Cardiac muscle cell (in vitro differentiated cells and primary cell): ENCODE results near the gene XKR7. TPM values are rescaled to one million over a fixed set of nuclear protein-coding genes. Genes with fewer than 3 reads are reported as not detected.

ENCODE experiments used
- DNase-seq, 2 donors: peaks; one replicate each; pipeline versions ENCODE4 v3.0.0 to v3.0.0-alpha.2; 2010 to 2017; ENCODE audit warnings: low read depth in 1 of 2, low spot score in 1 of 2
- H3K27ac ChIP-seq: fragments of 200-600 bp; sonication (generic); 2 replicates; pipeline ENCODE4 v1.5.1; 2016
- H3K27me3 ChIP-seq: fragments of 200-600 bp; sonication (generic); 2 replicates; pipeline ENCODE4 v1.6.0; 2016; ENCODE audit warnings: control low read depth
- H3K36me3 ChIP-seq: fragments of 200-600 bp; sonication (generic); 2 replicates; pipeline ENCODE4 v1.5.1; 2016; ENCODE audit warnings: control low read depth
- H3K4me1 ChIP-seq: fragments of 200-600 bp; sonication (generic); 2 replicates; pipeline ENCODE4 v1.8.1; 2017; ENCODE audit warnings: low read depth, mild to moderate bottlenecking, mixed run types
- H3K4me3 ChIP-seq: fragments of 200-600 bp; sonication (generic); 2 replicates; pipeline ENCODE4 v1.5.1; 2016; ENCODE audit warnings: mild to moderate bottlenecking
- H3K9me3 ChIP-seq: fragments of 200-600 bp; sonication (generic); 2 replicates; pipeline ENCODE4 v1.5.1; 2017; ENCODE audit warnings: low read depth, mild to moderate bottlenecking, control low read depth
- CTCF ChIP-seq: IDR thresholded peaks from 2 replicates; pipeline ENCODE4 v1.5.1; 2012; ENCODE audit warnings: low read depth, mild to moderate bottlenecking, low read length
- polyA plus RNA-seq: library from polyadenylated mRNA; unstranded; fragments of >200 nt; fragmentation: Nextera tagmentation; extraction: Ambion mirVana; gene quantifications from 2 replicates; pipeline ENCODE4 v1.2.1, GENCODE V29; 2016
- total RNA-seq: library from RNA; depleted of rRNA; stranded (reverse); fragments of >200 nt; gene quantifications from 2 replicates; pipeline ENCODE4 v1.2.3, GENCODE V29; 2016

The XKR7 gene
- total and polyA plus RNA-seq, 2 experiments from 2014 or later = 0.03 TPM; not detected in 1

GRCh38 chr20:31992086-31992485, 24.1 kb downstream of the XKR7 start:
- Histone ChIP-seq H3K4me1 (no peaks in the 10 kb centered on the region), H3K9me3 (no peaks in the 10 kb centered on the region), H3K27ac (no peak overlapping the region), H3K36me3 (no peaks in the 10 kb centered on the region), H3K27me3 (peaks cover 52% of the 10 kb centered on the region), H3K4me3 (no peak overlapping the region)
- no peak for DNase-seq
- TF ChIP-seq CTCF = no peak

GRCh38 chr20:31996996-31997395, 29.0 kb downstream of the XKR7 start:
- Histone ChIP-seq H3K27me3 (peaks cover 51% of the 10 kb centered on the region), H3K9me3 (no peaks in the 10 kb centered on the region), H3K27ac (no peak overlapping the region), H3K4me3 (no peak overlapping the region), H3K36me3 (no peaks in the 10 kb centered on the region), H3K4me1 (no peaks in the 10 kb centered on the region)
- DNase-seq = no peak
- no peak for TF ChIP-seq CTCF

- no peak for TF ChIP-seq CTCF
- Histone ChIP-seq H3K4me1 (no peaks in the 10 kb centered on the region), H3K36me3 (no peaks in the 10 kb centered on the region), H3K4me3 (no peak overlapping the region), H3K9me3 (no peaks in the 10 kb centered on the region), H3K27me3 (peaks cover 38% of the 10 kb centered on the region), H3K27ac (no peak overlapping the region)
- DNase-seq = no peak
These were observed 30.3 kb downstream of the XKR7 start for GRCh38 chr20:31998246-31998645.

GRCh38 chr20:32003325-32003724, 35.4 kb downstream of the XKR7 start:
- no peak for TF ChIP-seq CTCF
- Histone ChIP-seq H3K36me3 (no peaks in the 10 kb centered on the region), H3K27me3 (no peaks in the 10 kb centered on the region), H3K4me3 (no peak overlapping the region), H3K9me3 (no peaks in the 10 kb centered on the region), H3K27ac (no peak overlapping the region), H3K4me1 (peaks cover 7% of the 10 kb centered on the region)
- DNase-seq = no peak

- no peak for TF ChIP-seq CTCF
- Histone ChIP-seq H3K36me3 (no peaks in the 10 kb centered on the region), H3K9me3 (no peaks in the 10 kb centered on the region), H3K27me3 (no peaks in the 10 kb centered on the region), H3K27ac (no peak overlapping the region), H3K4me1 (peaks cover 7% of the 10 kb centered on the region), H3K4me3 (no peak overlapping the region)
- DNase-seq = peak in 1 of 2 donors; percentile 46
These were observed 37.0 kb downstream of the XKR7 start for GRCh38 chr20:32004963-32005362.

GRCh38 chr20:32006053-32006452, 38.1 kb downstream of the XKR7 start:
- Histone ChIP-seq H3K36me3 (no peaks in the 10 kb centered on the region), H3K4me3 (no peak overlapping the region), H3K27me3 (no peaks in the 10 kb centered on the region), H3K4me1 (peaks cover 7% of the 10 kb centered on the region), H3K27ac (no peak overlapping the region), H3K9me3 (no peaks in the 10 kb centered on the region)
- no peak for TF ChIP-seq CTCF
- DNase-seq = no peak
